Measurements from ENCODE around the gene MSRB1.
A peak's percentile ranks its signal among the peaks of the same experiment; 100 is the strongest.
"Not testable (repeated sequence)": the region's sequence is repeated elsewhere in the genome, so short reads cannot be mapped to it uniquely, and the experiment has no call there.

MSRB1 gene

GRCh38 chr16:1938316-1938715 lies 4.7 kb downstream of the MSRB1 start:
- no peak for DNase-seq

GRCh38 chr16:1936945-1937479 lies 6.0 kb downstream of the MSRB1 start:
- DNase-seq: no peak

GRCh38 chr16:1933097-1933661 lies 9.8 kb downstream of the MSRB1 start:
- DNase-seq: no peak

GRCh38 chr16:1932050-1933028 lies 10.7 kb downstream of the MSRB1 start:
- no peak for DNase-seq

GRCh38 chr16:1930338-1930720 lies 12.7 kb downstream of the MSRB1 start:
- DNase-seq: no peak

GRCh38 chr16:1929578-1930337 lies 13.2 kb downstream of the MSRB1 start:
- DNase-seq: peak; percentile 61

- DNase-seq: peak; percentile 7
These were observed 13.9 kb downstream of the MSRB1 start for GRCh38 chr16:1929105-1929504.

GRCh38 chr16:1926271-1926670 lies 16.7 kb downstream of the MSRB1 start:
- no peak for DNase-seq

GRCh38 chr16:1924095-1924494 lies 18.9 kb downstream of the MSRB1 start:
- DNase-seq: no peak

GRCh38 chr16:1923299-1924034 lies 19.5 kb downstream of the MSRB1 start:
- DNase-seq: no peak

- DNase-seq: no peak
These were observed 20.6 kb downstream of the MSRB1 start for GRCh38 chr16:1922357-1922756.

GRCh38 chr16:1920727-1921171 lies 22.2 kb downstream of the MSRB1 start:
- no peak for DNase-seq

GRCh38 chr16:1920122-1920521 lies 22.9 kb downstream of the MSRB1 start:
- not testable (repeated sequence) for DNase-seq

GRCh38 chr16:1919327-1919998 lies 23.5 kb downstream of the MSRB1 start:
- DNase-seq: no peak

GRCh38 chr16:1918351-1919326 lies 24.4 kb downstream of the MSRB1 start, which contains the start of gene HS3ST6:
HS3ST6 (minus strand) TSS chr16:1918415; CDS start chr16:1918323, 92 bp downstream.
- no peak for DNase-seq

GRCh38 chr16:1917665-1918350 lies 25.2 kb downstream of the MSRB1 start:
- no peak for DNase-seq

GRCh38 chr16:1917056-1917664 lies 25.8 kb downstream of the MSRB1 start:
- peak; percentile 14 for DNase-seq

- peak; percentile 16 for DNase-seq
These were observed 26.4 kb downstream of the MSRB1 start for GRCh38 chr16:1916640-1916990.
